GM21423 (cell line): ENCODE measurements around the gene SYT2.
A peak's percentile ranks its signal among the peaks of the same experiment; 100 is the strongest.
"Not testable (repeated sequence)": the region's sequence is repeated elsewhere in the genome, so short reads cannot be mapped to it uniquely, and the experiment has no call there.

ENCODE experiments used
- ATAC-seq: cut with Tn5 transposase; IDR thresholded peaks from one replicate; pipeline ENCODE4 v1.9.1; 2021; ENCODE audit warnings: mild to moderate bottlenecking, moderate library complexity; ENCODE audit not compliant: unreplicated experiment

SYT2 gene

DNA sequence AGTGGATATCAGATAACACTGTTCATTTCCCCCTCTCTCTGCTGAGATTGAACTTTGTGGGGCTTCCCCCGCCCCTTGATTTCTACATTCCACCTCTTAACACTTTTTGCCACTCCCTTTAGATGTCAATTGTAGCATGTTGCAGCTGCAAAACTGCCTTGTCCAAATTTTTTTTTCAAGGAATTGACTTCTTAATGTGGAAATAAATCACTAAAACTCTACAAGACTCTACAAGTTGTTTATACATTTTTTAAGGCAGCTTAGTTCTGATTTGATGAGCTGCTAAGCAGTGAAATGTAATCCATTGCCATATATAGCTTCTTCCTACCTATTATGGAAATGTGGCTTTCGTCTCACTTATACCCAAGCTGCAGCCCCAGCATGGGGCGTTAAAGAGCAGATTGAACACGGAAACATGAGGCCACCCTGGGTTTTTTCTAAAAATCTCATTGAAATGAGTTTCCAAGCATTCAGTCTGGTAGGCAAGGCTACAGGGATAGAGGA lies 132.2 kb downstream of the SYT2 start:
- no peak for ATAC-seq

DNA sequence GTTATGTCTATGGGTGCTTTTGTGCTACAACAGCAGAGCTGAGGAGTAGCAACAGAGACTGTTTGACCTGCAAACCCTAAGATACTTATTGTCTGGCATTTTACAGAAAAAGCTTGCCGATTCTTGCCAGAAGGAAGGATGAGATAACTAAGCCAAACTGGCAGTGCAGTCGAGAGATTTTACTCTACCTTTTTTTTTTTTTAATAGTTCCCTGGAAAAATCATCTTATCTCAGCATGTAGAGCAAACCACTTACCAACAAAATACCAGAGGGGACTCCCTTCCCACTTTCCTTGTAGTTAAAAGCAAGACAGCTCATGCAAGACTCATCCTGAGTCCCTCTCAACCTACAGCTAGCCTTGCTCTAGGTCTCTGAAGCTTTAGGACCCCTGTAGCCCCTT lies 132.9 kb downstream of the SYT2 start:
- ATAC-seq, result no peak

DNA sequence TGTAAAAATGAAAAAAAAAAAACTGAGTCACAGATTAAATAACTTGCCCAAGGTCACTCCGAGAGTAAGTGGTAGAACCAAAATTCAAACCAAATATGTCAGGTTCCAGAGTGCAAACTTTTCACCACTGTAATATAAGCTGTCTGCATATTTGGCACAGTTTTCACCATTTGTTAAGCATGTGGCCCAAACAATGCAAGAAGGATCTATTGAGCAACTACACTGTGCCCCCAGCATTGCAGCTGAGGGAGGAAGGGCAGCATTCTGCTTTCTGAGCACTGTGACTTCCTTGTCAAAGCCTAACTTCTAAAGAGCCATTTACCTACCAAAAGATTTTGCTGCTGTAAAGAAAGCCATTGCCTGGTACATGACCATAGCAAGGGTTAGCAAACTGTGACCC lies 133.4 kb downstream of the SYT2 start:
- no peak for ATAC-seq

DNA sequence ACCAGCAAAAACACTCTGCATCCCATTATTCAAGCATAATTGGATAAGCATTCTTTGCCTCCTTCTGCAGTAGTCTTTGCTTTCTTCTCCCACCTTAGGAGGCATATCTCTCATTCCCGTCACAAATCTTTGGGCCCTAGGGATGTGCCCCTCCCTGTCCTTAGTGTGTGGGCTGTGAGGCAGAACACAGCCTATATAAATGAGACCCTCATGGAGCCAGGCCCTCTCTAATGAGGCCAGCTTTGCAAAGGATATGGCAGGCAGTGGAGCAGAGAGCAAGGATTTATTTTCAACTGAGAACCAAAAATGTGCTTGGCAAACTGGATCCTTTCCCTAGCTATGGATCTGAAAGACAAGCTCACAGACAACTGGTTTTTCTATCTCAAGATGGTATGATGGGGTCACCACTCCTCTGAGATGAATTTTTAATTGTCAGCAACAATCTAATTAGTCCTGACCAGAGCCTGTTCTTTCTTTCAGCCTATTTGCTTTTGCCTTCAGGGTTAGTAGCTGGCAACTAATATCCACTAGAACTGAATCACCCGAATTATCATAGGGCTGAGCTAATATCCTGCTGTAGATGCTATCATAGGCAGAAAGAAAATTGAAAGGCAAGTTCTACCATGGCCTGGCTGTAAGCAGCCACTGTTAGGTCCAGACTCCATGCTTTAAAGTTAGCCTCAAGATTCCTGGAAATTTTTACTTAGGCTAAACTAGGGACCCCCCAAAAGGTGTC lies 134.2 kb downstream of the SYT2 start:
- no peak for ATAC-seq

DNA sequence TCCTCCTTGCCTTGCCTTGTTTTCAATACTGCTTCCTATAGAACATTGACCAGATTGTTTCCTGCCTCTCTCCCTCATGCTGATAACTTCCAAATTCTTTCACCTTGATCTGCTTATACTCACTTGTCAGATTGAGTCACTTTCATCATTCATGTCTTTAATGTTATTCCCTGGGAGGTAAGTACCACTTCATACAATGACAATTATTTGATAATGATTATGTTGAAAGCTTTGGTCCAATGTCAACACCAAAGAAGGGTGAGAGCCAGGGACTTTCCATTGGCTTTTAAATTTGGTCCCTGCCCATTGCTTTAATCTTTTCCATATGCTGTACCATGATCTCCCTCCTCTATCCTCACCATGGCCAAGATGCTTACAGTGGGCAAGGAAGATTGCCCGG lies 137.4 kb downstream of the SYT2 start:
- no peak for ATAC-seq

DNA sequence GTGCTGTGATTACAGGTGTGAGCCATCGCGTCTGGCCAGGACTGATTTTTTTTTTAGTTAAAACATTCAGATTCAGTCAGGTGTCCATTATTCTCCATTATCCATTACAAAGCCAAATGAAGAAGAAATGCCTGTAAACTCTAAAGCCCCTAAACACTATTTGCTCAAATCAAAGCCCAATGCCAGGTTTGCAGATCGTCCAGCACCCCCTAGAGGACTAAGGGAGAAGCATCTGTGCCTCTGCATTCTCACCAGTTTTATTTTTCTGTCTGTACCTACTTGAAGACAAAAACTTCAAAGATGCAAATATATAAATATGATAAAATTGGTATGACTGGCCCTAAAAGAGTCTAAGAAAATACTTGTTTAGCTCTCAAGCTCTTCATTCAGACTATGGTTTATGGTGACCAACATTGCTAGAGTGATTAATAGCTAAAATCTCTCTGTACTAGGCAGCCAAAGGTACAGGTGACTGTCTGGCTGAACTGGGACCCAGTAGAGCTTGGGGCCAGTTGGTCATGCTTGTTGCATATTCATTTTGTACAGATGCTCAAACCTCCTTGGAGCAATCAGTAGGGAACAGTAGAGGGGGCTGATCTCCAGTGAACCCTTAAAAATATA lies 138.4 kb downstream of the SYT2 start:
- no peak for ATAC-seq

DNA sequence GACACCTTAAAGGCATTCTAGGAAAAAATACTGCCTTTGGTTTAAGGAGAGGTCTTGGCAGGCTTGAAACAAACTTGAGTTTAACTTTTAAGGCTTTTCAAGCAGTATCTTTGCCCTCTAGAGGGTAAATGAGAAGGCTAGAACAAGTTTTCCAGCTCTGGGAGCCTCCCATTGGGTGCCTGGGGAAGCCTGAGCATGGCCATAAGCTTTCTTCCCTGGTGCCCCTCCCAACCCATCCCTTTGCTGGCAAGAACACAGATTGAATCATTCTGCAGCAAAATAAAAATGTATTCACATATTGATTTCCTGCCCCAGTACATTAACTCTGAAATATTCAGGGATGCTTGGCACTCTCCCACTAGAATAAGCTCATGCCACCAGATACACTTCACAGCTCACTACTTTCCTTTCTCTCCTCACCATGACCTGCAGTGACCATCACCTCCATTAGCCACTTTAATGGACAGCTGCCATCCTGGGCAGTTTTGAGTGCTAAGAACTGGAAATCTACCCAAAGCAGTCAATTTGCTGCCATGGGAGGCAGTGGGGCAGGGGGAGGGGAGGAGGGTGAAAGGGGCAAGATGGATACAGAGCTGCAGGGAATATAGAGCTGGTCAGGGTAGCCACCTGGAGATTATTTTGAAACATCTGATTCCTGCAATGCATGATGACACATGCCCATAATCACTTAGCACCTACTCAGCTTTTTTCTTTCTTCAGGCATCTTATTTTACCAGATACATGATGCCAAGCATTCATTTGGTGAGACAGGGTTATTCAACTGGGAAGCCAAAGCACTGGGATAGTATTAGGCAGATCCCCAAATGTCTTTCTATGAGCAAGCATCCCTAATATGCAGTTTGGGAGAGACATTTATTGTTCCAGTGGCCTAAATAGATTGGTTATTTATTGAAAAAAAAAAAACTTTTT lies 140.6 kb downstream of the SYT2 start:
- ATAC-seq, result no peak

DNA sequence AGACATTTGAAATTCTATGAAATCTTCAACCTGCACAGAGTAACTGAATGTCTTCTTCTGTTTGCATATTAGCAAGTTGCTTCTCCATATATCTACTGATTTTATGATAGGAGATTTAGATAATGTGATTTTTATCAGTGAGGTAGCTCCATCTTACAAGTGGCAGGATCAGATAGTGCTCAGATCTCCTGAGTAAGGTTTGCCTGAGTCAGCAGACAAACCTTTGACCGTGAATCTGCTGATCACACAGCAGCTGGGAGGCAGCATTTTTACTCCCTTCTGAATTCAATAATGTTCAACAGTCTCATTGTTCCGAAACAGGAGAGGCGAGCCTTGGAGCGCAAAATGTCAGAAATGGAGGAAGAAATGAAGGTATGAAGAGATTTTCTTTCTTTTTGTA lies 141.4 kb downstream of the SYT2 start:
- ATAC-seq, result no peak

DNA sequence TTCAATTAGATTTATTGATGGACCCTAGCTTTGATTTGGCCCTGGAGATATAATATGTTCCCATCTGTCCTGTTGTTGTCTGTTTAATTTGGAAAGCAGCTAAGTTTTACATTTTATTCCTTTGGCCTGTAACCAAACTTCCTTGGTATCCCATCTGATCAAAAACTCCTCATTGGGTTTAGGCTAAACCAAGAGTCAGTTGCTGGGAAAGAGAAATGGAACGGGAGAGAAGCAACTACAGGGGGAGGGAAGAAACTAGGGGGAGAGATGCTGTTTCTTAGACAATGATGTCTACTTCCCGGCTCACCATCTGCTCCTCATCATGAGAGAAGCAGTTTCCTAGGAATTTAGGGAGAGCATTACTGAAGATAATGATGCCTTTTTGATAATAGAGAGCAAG lies 141.8 kb downstream of the SYT2 start:
- no peak for ATAC-seq

DNA sequence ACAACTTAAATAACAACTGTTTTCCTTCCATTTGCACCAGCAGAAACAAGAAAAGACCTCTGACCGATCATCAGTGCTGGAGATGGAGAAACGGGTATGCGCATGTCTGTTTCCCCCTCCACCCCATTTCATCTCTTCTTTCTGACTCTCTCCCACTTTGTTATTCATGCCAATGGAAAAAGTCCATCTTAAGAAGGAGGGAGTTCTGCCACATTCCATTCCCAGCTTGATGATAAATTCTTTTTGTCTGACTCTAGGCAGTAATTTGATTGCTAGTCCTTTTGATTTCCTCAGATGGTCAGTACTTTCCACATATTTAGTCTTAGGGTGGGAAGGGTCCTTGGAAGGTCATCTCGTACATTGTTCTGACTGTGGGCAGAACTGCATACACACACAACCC lies 142.5 kb downstream of the SYT2 start:
- no peak for ATAC-seq

DNA sequence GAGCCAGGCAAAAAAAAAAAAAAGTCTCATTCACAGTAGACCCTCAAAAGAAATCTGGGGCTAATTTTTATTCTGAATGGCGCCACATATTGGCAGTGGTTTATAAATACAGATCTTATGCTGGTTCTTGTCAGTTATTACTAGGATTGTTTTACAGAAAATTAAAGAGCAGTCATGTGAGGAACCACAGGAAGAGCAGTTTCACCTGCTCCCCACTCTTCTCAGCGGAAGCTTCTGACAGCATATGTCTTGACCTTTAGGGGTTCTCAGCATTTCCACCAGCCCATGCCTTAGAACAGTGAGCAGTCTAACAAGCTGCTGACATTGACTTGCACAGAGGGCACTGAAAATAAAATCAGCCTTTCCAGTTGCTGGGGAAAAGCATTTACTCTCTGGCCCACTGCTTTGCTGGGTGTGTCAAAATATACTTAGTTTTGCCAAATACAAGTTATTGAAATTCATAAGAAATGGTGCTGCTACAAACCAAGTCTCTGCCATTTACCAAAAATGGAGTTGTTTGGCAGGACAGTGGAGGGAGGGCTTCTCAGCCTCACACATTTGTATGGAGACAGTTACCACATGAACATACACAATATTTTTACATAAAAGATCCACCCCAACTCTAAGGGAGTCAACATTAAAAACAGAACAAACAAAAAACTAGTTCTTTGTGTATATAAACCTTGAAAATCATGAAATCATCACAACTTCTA lies 144.2 kb downstream of the SYT2 start:
- ATAC-seq, result peak; percentile 95

DNA sequence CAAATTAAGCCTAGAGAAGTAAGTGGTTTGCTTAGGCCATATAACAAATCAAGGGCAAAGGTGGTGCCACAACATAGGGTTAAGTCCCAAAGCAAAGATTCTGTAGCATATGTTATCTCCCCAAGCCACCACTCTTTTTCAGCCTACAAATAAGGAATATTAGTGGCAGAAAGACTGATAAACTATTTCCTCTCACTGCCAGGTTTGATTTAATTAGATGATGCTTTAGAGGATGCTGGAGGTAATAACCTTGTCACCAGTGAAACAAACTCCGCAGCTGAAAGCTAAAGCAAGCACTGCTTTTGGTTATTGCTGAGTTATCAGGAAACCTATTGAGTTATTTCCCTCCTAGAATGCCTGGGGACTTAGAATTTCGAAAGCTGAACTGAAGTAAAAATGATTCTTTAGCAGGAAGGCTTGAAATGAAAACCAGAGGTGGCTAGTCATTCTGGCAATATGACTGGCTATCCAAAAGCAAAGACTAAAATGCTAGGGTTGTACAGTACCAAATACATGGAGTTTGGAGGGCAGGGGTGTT lies 145.2 kb downstream of the SYT2 start:
- no peak for ATAC-seq

DNA sequence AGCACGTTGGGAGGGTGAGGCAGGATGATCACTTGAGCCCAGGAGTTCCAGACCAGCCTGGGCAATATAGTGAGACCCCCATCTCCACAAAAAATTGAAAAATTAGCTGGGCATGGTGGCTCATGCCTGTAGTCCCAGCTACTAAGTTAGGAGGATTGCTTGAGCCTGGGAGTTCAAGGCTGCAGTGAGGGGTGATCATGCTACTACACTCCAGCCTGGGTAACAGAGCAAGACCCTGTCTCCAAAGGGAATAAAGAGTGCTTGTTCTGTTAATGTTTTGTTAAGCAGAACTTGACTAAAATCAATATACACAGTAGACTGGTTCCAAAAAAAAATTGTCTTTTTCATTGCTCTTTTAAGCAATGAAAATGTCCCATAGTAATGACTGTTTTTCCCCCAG lies 146.4 kb downstream of the SYT2 start:
- no peak for ATAC-seq

DNA sequence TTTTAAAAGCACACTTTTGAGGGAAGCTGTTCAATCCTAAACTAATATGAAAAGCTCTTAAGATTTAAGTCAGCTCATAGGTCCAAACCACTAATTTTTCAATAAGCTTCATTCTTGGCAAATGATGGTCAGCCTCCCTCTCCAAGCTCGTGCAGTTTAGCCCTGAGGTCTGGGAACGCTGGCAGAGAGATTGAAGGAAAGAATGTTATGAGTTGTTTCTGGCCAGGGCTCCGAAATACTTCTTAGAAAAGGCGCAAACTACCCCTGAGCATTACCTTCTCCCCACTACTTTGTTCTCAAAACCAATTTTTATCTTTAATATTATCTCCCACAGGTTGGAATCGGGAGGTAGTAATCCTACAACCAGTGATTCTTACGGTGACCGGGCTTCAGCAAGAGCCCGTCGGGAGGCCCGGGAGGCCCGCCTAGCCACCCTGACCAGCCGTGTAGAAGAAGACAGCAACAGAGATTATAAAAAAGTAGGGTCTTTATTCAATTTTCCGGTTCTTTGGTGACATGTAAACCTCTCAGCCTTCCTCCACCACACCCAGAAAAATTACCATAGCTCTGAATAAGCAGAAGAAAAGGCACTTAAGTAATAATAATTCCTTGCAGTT lies 147.7 kb downstream of the SYT2 start:
- ATAC-seq, result no peak

DNA sequence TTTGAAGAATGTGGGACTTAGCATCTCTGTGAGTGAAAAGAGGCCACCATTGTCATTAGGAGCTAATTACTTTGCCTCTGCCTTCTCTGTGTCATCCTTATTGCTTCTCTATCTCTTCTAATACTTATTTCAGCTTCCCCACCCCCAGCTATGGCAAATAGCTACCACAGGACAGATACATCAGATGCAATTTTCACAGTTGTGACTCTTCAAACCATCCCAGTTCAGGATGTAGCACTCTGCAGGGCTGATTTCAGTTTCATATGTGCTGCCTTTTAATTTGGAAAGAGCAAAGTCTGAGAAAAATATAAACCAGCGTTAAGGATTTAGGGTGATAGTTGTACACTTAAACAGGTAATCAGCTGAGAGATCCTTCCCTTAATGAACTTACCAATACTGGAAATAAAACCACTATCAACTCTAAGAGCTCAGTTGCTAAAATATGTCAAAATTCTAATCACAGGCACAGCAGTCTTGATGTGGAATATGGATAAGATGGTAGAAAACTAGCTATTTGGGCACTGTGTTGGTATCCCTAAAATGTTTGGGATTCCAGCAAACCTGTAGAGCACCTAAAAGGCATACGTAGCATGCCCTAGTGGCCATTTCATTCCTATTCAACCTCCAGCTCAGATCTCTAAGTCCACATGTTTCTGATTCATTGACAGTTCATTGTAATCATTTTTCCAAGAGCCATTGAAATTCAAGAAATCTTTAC lies 148.4 kb downstream of the SYT2 start:
- ATAC-seq, result no peak

DNA sequence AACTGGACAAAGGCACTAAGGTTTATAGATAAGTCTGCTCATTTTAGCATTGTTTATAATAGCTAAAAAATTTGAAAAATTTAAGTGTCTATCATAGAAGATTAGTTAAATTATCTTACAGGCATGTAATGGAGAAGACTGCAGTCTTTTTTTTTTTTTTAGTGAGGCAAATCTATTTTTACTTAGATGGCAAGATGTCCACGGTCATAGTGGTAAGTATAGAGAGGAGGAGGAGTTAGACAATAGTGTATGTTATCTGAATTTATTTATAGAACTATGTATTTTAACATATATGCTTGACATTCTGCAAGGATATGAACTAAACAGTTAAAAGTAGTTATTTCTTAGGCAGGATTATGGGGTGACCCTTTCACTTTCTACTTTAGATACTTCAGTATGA lies 149.0 kb downstream of the SYT2 start:
- ATAC-seq, result no peak

DNA sequence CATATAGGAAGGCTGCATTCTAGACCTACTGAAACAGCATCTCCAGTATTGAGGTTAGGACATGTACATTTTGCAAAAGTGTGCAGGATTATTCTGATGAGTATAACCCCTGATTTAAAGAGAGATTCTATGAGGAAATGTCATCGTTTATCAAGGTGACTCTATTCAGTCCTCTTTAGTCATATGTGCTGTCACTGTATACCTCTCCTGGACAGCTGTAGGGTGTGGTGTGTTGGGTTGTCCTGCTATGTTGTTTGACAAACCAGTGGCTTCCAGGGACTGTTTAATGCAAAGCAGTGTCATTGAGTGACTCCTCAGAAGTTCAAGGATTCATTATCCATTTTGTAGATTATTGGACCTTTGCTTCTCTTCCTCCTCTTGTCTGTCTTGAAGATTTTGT lies 152.6 kb downstream of the SYT2 start:
- ATAC-seq, result not testable (repeated sequence)

DNA sequence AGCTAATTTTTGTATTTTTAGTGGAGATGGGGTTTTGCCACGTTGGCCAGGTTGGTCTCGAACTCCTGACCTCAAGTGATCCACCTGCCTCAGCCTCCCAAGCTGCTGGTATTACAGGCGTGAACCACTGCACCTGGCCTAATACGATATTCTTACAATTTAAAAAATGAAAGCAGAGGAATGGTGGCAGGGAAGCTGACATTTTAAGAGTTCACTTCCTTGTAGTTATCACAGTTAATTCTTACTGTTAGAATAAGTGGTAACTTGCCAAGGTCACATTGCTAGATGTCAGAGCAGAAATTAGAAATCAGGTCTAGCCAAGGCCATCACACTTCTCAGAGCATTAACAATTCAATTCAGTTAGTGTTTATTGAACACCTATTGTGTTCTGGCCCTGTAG lies 154.2 kb downstream of the SYT2 start:
- not testable (repeated sequence) for ATAC-seq

DNA sequence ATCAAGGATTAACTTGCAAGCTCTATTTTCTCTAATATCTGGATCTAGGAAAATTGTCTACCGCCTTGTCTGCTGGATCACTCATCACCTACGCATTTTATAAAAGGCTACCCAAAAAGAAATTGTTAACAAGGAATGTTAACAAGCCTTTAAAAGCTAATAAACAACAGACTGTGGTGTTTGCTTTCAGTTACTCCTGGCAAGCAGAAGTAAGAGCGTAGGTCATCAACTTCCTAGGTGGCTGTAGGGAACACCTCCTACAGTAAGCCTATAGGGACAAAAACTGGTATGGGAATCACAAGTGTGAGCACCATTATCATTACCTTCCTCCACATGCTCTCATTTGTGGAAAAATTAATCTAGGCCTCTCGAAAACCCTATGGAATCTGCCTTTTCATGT lies 155.6 kb downstream of the SYT2 start:
- ATAC-seq, result not testable (repeated sequence)
